Liver (tissue), 9 donors: ENCODE measurements around the gene GABARAP. TPM values are rescaled to one million over a fixed set of nuclear protein-coding genes. Genes with fewer than 3 reads are reported as not detected.

Experiments
- DNase-seq: peaks from one replicate; pipeline ENCODE4 v3.0.0-alpha.2; 2017; ENCODE audit warnings: low spot score
- H3K27ac ChIP-seq, 2 donors: one replicate each; pipeline ENCODE4 v1.7.0; 2013; ENCODE audit warnings: inconsistent platforms in 2 of 2, low read length in 2 of 2, control low read depth in 1 of 2, low read depth in 1 of 2, mild to moderate bottlenecking in 1 of 2
- H3K27me3 ChIP-seq, 4 donors: one replicate each; pipeline versions ENCODE4 v1.6.1 to v1.7.0; 2013; ENCODE audit warnings: low read length in 3 of 4, inconsistent platforms in 1 of 4, mild to moderate bottlenecking in 1 of 4, moderate library complexity in 1 of 4; ENCODE audit not compliant: control insufficient read depth in 4 of 4, insufficient read depth in 4 of 4
- H3K36me3 ChIP-seq, 4 donors: one replicate each; pipeline versions ENCODE4 v1.6.1 to v1.7.0; 2013; ENCODE audit warnings: low read length in 3 of 4, mild to moderate bottlenecking in 3 of 4, low read depth in 1 of 4, moderate library complexity in 1 of 4; ENCODE audit not compliant: control insufficient read depth in 4 of 4, insufficient read depth in 3 of 4
- H3K4me1 ChIP-seq, 4 donors: one replicate each; pipeline versions ENCODE4 v1.6.1 to v1.7.0; 2013; ENCODE audit warnings: low read length in 3 of 4, mild to moderate bottlenecking in 3 of 4, moderate library complexity in 1 of 4; ENCODE audit not compliant: control insufficient read depth in 4 of 4, insufficient read depth in 4 of 4
- H3K4me3 ChIP-seq, 3 donors: one replicate each; pipeline versions ENCODE4 v1.6.1 to v1.7.0; 2013; ENCODE audit warnings: low read length in 3 of 3, control low read depth in 1 of 3, low read depth in 1 of 3, mild to moderate bottlenecking in 1 of 3
- H3K9ac ChIP-seq, 2 donors: one replicate each; pipeline ENCODE4 v1.7.0; 2013; ENCODE audit warnings: low read length in 2 of 2, mild to moderate bottlenecking in 2 of 2, moderate library complexity in 2 of 2, control low read depth in 1 of 2, low read depth in 1 of 2
- H3K9me3 ChIP-seq, 4 donors: one replicate each; pipeline versions ENCODE4 v1.6.1 to v1.7.0; 2013; ENCODE audit warnings: low read length in 3 of 4; ENCODE audit not compliant: control insufficient read depth in 4 of 4
- ATF3 ChIP-seq: IDR thresholded peaks from 2 replicates; pipeline ENCODE4 v1.6.1; 2016; ENCODE audit warnings: antibody characterized with exemption
- CTCF ChIP-seq: fragments of 150-350 bp; IDR thresholded peaks from 2 replicates; pipeline ENCODE4 v1.5.1; 2017; ENCODE audit warnings: improper control_type of control experiment, low read depth, low read length; ENCODE audit not compliant: missing input control
- EGR1 ChIP-seq, 2 donors: IDR thresholded peaks; 2 replicates each; pipeline ENCODE4 v1.6.1; 2016 to 2018; ENCODE audit warnings: antibody characterized with exemption in 2 of 2, low read depth in 2 of 2
- FOXA1 ChIP-seq: IDR thresholded peaks from 2 replicates; pipeline ENCODE4 v1.6.1; 2016; ENCODE audit warnings: antibody characterized with exemption
- GABPA ChIP-seq, 2 donors: IDR thresholded peaks in 1 of 2; conservative IDR thresholded peaks in 1 of 2; 2 replicates each; pipeline ENCODE4 v1.6.1; 2016; ENCODE audit warnings: antibody characterized with exemption in 2 of 2, mild to moderate bottlenecking in 1 of 2, moderate library complexity in 1 of 2
- HNF4A ChIP-seq, 2 donors: conservative IDR thresholded peaks; 2 replicates each; pipeline ENCODE4 v1.6.1; 2016; ENCODE audit warnings: antibody characterized with exemption in 2 of 2, mild to moderate bottlenecking in 2 of 2
- HNF4G ChIP-seq: IDR thresholded peaks from 2 replicates; pipeline ENCODE4 v1.6.1; 2016; ENCODE audit warnings: antibody characterized with exemption
- NR2F2 ChIP-seq: IDR thresholded peaks from 2 replicates; pipeline ENCODE4 v1.6.1; 2016; ENCODE audit warnings: antibody characterized with exemption
- RAD21 ChIP-seq, 2 donors: IDR thresholded peaks; 2 replicates each; pipeline ENCODE4 v1.6.1; 2016; ENCODE audit warnings: antibody characterized with exemption in 2 of 2, mild to moderate bottlenecking in 2 of 2
- RXRA ChIP-seq, 2 donors: IDR thresholded peaks; 2 replicates each; pipeline ENCODE4 v1.6.1; 2017 to 2018; ENCODE audit warnings: antibody characterized with exemption in 2 of 2, mild to moderate bottlenecking in 1 of 2
- SP1 ChIP-seq: IDR thresholded peaks from 2 replicates; pipeline ENCODE4 v1.6.1; 2018; ENCODE audit warnings: antibody characterized with exemption, mild to moderate bottlenecking
- YY1 ChIP-seq: IDR thresholded peaks from 2 replicates; pipeline ENCODE4 v1.6.1; 2016; ENCODE audit warnings: antibody characterized with exemption, mild to moderate bottlenecking
- ZBTB33 ChIP-seq: IDR thresholded peaks from 2 replicates; pipeline ENCODE4 v1.6.1; 2016; ENCODE audit warnings: antibody characterized with exemption
- WGBS: extraction: QIAGEN DNeasy Blood & Tissue Kit; methylation state at CpG from one replicate; pipeline ENCODE4 v1.1.7; 2013; 5-methylcytosine and 5-hydroxymethylcytosine counted together
- polyA plus RNA-seq, 2 donors: library from polyadenylated mRNA; stranded (reverse) in 1 of 2; unstranded in 1 of 2; fragments of 200-250 nt in 1 of 2; fragments of >200 nt in 1 of 2; fragmentation: Nextera tagmentation in 1 of 2; extraction: Ambion mirVana in 1 of 2; gene quantifications; one replicate each; pipeline versions ENCODE4 v1.2.1 to v1.2.3, GENCODE V29; 2013 to 2015
- total RNA-seq, 2 donors: library from RNA; depleted of rRNA; stranded (reverse); fragments of >200 nt; gene quantifications; one replicate each; pipeline ENCODE4 v1.2.3, GENCODE V29; 2014
- donor health status: healthy.
- donor health status: healthy.
- donor health status: healthy.
- donor health status: healthy.
- donor health status: healthy.

Gene GABARAP
- total and polyA plus RNA-seq, 4 donors: 74.4 to 489 (median 205) TPM

- no peak for DNase-seq
- peaks cover 2 to 21% (median 14%) of the 10 kb centered on the region in 4 donors for H3K4me1 ChIP-seq
- WGBS: 33% methylated on average over 33 of the region's 37 CpGs
- H3K27me3 ChIP-seq: no peaks in the 10 kb centered on the region
- H3K9me3 ChIP-seq: no peaks in the 10 kb centered on the region
- no peak overlapping the region for H3K9ac ChIP-seq
- H3K27ac ChIP-seq: no peak overlapping the region
- no peaks in the 10 kb centered on the region for H3K36me3 ChIP-seq
- no peak for TF ChIP-seq HNF4A (conservative IDR thresholded peaks at IDR 0.05)
- no peak for TF ChIP-seq NR2F2
- TF ChIP-seq RXRA (IDR thresholded peaks at IDR 0.05): no peak
- no peak for TF ChIP-seq EGR1 (IDR thresholded peaks at IDR 0.05; ENCODE audit: low read depth in 2 of 2)
- no peak for TF ChIP-seq ZBTB33
- no peak for TF ChIP-seq SP1
- no peak for TF ChIP-seq ATF3
- no peak for TF ChIP-seq RAD21 (IDR thresholded peaks at IDR 0.05)
- no peak for TF ChIP-seq FOXA1
- TF ChIP-seq HNF4G: no peak
- no peak for TF ChIP-seq GABPA (IDR thresholded peaks at IDR 0.05 in 1 of 2, conservative IDR thresholded peaks at IDR 0.05 in 1 of 2)
- no peak for TF ChIP-seq CTCF
- H3K4me3 ChIP-seq: no peak overlapping the region
Observed at GRCh38 chr17:7211491-7212273, 30.6 kb downstream of the GABARAP start.

- no peak for DNase-seq
- no peak overlapping the region for H3K27ac ChIP-seq
- H3K9me3 ChIP-seq: no peaks in the 10 kb centered on the region
- H3K9ac ChIP-seq: no peak overlapping the region
- peaks cover 0 to 3% (median 0%) of the 10 kb centered on the region in 4 donors for H3K4me1 ChIP-seq
- WGBS: 93% methylated on average over 9 of the region's 9 CpGs
- TF ChIP-seq HNF4G (no peak), RXRA (IDR thresholded peaks at IDR 0.05) (no peak), YY1 (no peak), NR2F2 (no peak)
- H3K36me3 ChIP-seq: no peaks in the 10 kb centered on the region
- H3K4me3 ChIP-seq: no peak overlapping the region
- H3K27me3 ChIP-seq: no peaks in the 10 kb centered on the region
Observed at GRCh38 chr17:7208754-7209460, 33.3 kb downstream of the GABARAP start.
